ENCODE results near the gene EPN2.

Gene EPN2

GRCh38 chr17:19339341-19339815 is 102.2 kb downstream of the EPN2 start:
- H3K9ac ChIP-seq (ENCODE audit: low read length) = no peak overlapping the region
- H3K79me2 ChIP-seq (ENCODE audit: insufficient read depth, low read length) = no peaks in the 10 kb centered on the region
- H3K36me3 ChIP-seq (ENCODE audit: low read length) = no peaks in the 10 kb centered on the region
- H3K27ac ChIP-seq (ENCODE audit: low read depth, low read length) = no peak overlapping the region
- no peaks in the 10 kb centered on the region for H3F3A ChIP-seq (ENCODE audit: insufficient read depth)
- H3K9me3 ChIP-seq (ENCODE audit: insufficient read depth, low read length) = no peaks in the 10 kb centered on the region
- no peaks in the 10 kb centered on the region for H3K27me3 ChIP-seq (ENCODE audit: low read length)
- H4K20me1 ChIP-seq (ENCODE audit: low read depth, low read length) = no peaks in the 10 kb centered on the region
- no peaks in the 10 kb centered on the region for H3K9me2 ChIP-seq (replicated peaks; ENCODE audit: insufficient read depth, low read length)
- H2AFZ ChIP-seq (ENCODE audit: low read depth, low read length, severe bottlenecking) = no peak overlapping the region
- no peak for TF ChIP-seq CTCF (IDR thresholded peaks at IDR 0.05; ENCODE audit: insufficient read depth, low read length, poor library complexity, severe bottlenecking)
- TF ChIP-seq EZH2phosphoT487 (conservative IDR thresholded peaks at IDR 0.05; ENCODE audit: low read length) = no peak
- no peak overlapping the region for H3K4me2 ChIP-seq (ENCODE audit: low read depth, low read length, poor library complexity, severe bottlenecking)
- H3K4me3 ChIP-seq (ENCODE audit: insufficient read depth, low read length, poor library complexity, severe bottlenecking) = no peak overlapping the region

GRCh38 chr17:19341211-19341631 is 104.1 kb downstream of the EPN2 start:
- Histone ChIP-seq H3F3A (ENCODE audit: insufficient read depth) (no peaks in the 10 kb centered on the region), H3K79me2 (ENCODE audit: insufficient read depth, low read length) (no peaks in the 10 kb centered on the region), H3K4me3 (ENCODE audit: insufficient read depth, low read length, poor library complexity, severe bottlenecking) (no peak overlapping the region), H3K36me3 (ENCODE audit: low read length) (no peaks in the 10 kb centered on the region), H3K27me3 (ENCODE audit: low read length) (no peaks in the 10 kb centered on the region), H3K27ac (ENCODE audit: low read depth, low read length) (no peak overlapping the region), H2AFZ (ENCODE audit: low read depth, low read length, severe bottlenecking) (no peak overlapping the region), H3K9me2 (replicated peaks; ENCODE audit: insufficient read depth, low read length) (no peaks in the 10 kb centered on the region), H3K9me3 (ENCODE audit: insufficient read depth, low read length) (no peaks in the 10 kb centered on the region), H4K20me1 (ENCODE audit: low read depth, low read length) (no peaks in the 10 kb centered on the region), H3K4me2 (ENCODE audit: low read depth, low read length, poor library complexity, severe bottlenecking) (no peak overlapping the region), H3K9ac (ENCODE audit: low read length) (no peak overlapping the region)
- TF ChIP-seq EZH2phosphoT487 (conservative IDR thresholded peaks at IDR 0.05; ENCODE audit: low read length) = no peak
- no peak for TF ChIP-seq CTCF (IDR thresholded peaks at IDR 0.05; ENCODE audit: insufficient read depth, low read length, poor library complexity, severe bottlenecking)

DNA sequence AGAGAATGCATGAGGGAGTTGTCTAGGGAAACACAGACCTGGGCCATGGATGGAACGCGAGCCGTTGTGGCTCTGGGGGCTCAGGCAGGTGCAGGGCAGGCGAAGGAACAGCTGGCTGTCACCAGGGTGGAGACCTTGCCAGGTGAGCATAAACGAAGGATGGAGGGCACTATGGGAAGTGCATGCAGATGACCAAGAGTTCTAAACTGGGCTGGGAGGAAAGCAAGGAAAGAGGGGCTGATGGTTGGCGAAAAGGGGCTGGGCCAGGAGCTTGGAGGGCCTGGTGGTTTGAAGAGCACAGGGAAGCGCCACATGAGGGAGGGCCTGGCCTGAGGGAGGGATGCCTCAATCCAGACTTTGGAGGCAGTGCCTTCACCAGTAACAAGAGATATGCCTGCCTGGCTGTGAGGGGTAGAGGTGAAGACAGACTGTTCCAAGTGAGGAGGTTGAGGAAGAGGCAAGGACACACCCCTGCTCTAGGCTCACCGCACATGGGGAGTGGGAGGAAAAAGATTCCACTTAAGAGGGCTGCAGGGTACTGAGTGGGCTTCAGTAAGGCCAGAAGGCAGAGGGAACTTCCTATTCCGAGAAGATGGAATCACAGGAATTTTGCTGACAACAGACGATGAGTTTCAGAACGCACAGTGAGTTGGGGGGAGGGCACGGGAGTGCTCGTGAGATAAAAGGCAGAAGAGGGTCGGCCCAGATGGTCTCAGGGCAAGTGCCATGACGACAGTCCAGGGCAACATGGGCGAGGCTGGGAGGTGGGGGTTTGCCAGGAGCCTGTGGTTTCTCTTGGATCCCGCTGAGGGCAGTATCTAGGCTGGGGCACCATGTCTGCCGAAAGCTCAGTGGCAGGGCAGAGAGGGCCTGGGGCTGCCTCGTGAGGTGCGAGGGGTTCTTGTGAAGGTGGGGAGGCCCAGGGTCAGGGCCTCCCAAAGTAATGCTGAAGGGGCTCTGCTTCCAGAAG is 104.8 kb downstream of the EPN2 start:
- H3K4me3 ChIP-seq (ENCODE audit: insufficient read depth, low read length, poor library complexity, severe bottlenecking) = no peak overlapping the region
- H3K27me3 ChIP-seq (ENCODE audit: low read length) = no peaks in the 10 kb centered on the region
- H3K79me2 ChIP-seq (ENCODE audit: insufficient read depth, low read length) = no peaks in the 10 kb centered on the region
- H3K9me3 ChIP-seq (ENCODE audit: insufficient read depth, low read length) = no peaks in the 10 kb centered on the region
- H3K9me2 ChIP-seq (replicated peaks; ENCODE audit: insufficient read depth, low read length) = no peaks in the 10 kb centered on the region
- H3K27ac ChIP-seq (ENCODE audit: low read depth, low read length) = no peak overlapping the region
- H3K4me2 ChIP-seq (ENCODE audit: low read depth, low read length, poor library complexity, severe bottlenecking) = no peak overlapping the region
- no peaks in the 10 kb centered on the region for H3F3A ChIP-seq (ENCODE audit: insufficient read depth)
- no peak overlapping the region for H2AFZ ChIP-seq (ENCODE audit: low read depth, low read length, severe bottlenecking)
- no peaks in the 10 kb centered on the region for H4K20me1 ChIP-seq (ENCODE audit: low read depth, low read length)
- H3K9ac ChIP-seq (ENCODE audit: low read length) = no peak overlapping the region
- H3K36me3 ChIP-seq (ENCODE audit: low read length) = no peaks in the 10 kb centered on the region
- no peak for TF ChIP-seq CTCF (IDR thresholded peaks at IDR 0.05; ENCODE audit: insufficient read depth, low read length, poor library complexity, severe bottlenecking)
- no peak for TF ChIP-seq EZH2phosphoT487 (conservative IDR thresholded peaks at IDR 0.05; ENCODE audit: low read length)

All from SU-DHL-6 (cell line).